Thyroid gland (tissue), 4 donors: Measurements from ENCODE around the gene BTBD2.

Experiments
- POLR2A ChIP-seq, 2 donors: fragments of 450-650 bp; IDR thresholded peaks; one replicate each; pipeline ENCODE4 v1.6.1; 2017; ENCODE audit warnings: antibody characterized with exemption in 2 of 2, mild to moderate bottlenecking in 2 of 2, moderate library complexity in 1 of 2
- TF ChIP-seq, protein P1 (sequence below), 6 experiments: fragments of 200-600 bp in 3 of 6; fragments of 450-650 bp in 3 of 6; sonication (generic) in 3 of 6; IDR thresholded peaks; one replicate each; pipeline ENCODE4 v1.5.1; 2016 to 2019; ENCODE audit warnings: antibody characterized with exemption in 6 of 6, mild to moderate bottlenecking in 2 of 6, inconsistent platforms in 1 of 6, moderate library complexity in 1 of 6

DNA sequence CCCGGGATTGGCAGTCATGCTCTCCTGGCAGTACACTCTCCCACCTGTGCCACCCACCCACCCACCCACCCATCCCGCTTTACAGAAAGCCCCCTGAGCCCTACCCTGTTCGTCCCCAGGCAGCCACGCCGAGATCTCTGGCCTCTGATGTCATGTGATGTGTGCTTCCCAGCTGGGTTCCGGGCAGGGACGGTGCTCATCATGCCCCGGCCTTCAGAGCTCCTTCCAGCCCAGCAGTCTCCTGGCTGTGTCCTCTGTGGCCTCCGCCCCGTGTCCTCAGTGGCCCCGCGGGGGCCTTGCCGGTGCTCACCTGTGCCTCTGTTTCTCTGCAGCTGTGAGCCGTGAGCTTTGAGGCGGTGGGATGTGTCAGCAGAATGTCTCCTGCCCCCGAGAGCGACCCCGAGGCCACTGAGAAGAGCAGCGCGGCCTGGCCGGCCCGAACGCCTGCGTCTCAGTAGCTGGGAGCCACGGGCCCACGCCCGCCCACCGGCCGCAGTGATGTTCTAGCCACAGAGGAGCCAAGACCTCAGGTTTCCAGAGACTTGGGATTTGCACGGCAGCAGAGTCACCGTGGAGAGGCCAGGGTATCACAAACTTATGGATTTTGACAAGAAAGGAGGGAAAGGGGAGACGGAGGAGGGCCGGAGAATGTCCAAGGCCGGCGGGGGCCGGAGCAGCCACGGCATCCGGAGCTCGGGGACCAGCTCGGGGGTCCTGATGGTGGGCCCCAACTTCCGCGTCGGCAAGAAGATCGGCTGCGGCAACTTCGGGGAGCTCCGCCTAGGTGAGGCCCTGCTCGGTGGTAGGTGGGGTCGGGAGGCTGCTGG, 46.1 kb downstream of the BTBD2 start:
- TF ChIP-seq, protein P1, sequence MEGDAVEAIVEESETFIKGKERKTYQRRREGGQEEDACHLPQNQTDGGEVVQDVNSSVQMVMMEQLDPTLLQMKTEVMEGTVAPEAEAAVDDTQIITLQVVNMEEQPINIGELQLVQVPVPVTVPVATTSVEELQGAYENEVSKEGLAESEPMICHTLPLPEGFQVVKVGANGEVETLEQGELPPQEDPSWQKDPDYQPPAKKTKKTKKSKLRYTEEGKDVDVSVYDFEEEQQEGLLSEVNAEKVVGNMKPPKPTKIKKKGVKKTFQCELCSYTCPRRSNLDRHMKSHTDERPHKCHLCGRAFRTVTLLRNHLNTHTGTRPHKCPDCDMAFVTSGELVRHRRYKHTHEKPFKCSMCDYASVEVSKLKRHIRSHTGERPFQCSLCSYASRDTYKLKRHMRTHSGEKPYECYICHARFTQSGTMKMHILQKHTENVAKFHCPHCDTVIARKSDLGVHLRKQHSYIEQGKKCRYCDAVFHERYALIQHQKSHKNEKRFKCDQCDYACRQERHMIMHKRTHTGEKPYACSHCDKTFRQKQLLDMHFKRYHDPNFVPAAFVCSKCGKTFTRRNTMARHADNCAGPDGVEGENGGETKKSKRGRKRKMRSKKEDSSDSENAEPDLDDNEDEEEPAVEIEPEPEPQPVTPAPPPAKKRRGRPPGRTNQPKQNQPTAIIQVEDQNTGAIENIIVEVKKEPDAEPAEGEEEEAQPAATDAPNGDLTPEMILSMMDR (IDR thresholded peaks at IDR 0.05), result no peak
- no peak for TF ChIP-seq POLR2A (IDR thresholded peaks at IDR 0.05)
